Activated CD8-positive, alpha-beta memory T cell treated with anti-CD3 and anti-CD28 coated beads for 48 hours (primary cell): ENCODE results near the gene TM9SF2.
A peak's percentile ranks its signal among the peaks of the same experiment; 100 is the strongest.

ENCODE experiments used
- DNase-seq, 3 experiments: peaks; one replicate each; pipeline ENCODE4 v3.0.0-alpha.2; 2020; ENCODE audit warnings: low read depth in 2 of 3, low spot score in 2 of 3

Gene TM9SF2

GRCh38 chr13:99495466-99496183 lies 5.6 kb upstream of the TM9SF2 start:
- DNase-seq, result no peak

- peak in 1 of 3 experiments; percentile 30 for DNase-seq
Observed at GRCh38 chr13:99496184-99497142, 4.8 kb upstream of the TM9SF2 start.

- DNase-seq, result peak; percentile 89 to 96 (median 92)
Observed at GRCh38 chr13:99498171-99499161, 2.8 kb upstream of the TM9SF2 start.

GRCh38 chr13:99500839-99501183 lies 461 bp upstream of the TM9SF2 start:
- DNase-seq, result no peak

- DNase-seq, result no peak
Observed at GRCh38 chr13:99501848-99502301, 603 bp downstream of the TM9SF2 start.

- DNase-seq, result no peak
Observed at GRCh38 chr13:99505814-99506269, 4.6 kb downstream of the TM9SF2 start.

GRCh38 chr13:99506634-99507033 lies 5.4 kb downstream of the TM9SF2 start:
- DNase-seq, result no peak

- DNase-seq, result no peak
Observed at GRCh38 chr13:99507054-99507453, 5.8 kb downstream of the TM9SF2 start.

GRCh38 chr13:99507551-99507950 lies 6.3 kb downstream of the TM9SF2 start:
- DNase-seq, result no peak

GRCh38 chr13:99507986-99508385 lies 6.7 kb downstream of the TM9SF2 start:
- DNase-seq, result no peak

- no peak for DNase-seq
Observed at GRCh38 chr13:99509479-99509878, 8.2 kb downstream of the TM9SF2 start.

GRCh38 chr13:99514801-99515200 lies 13.5 kb downstream of the TM9SF2 start:
- no peak for DNase-seq

- DNase-seq, result no peak
Observed at GRCh38 chr13:99516153-99516929, 15.1 kb downstream of the TM9SF2 start.

GRCh38 chr13:99517577-99517976 lies 16.3 kb downstream of the TM9SF2 start:
- no peak for DNase-seq

GRCh38 chr13:99517984-99518383 lies 16.7 kb downstream of the TM9SF2 start:
- DNase-seq, result no peak

- no peak for DNase-seq
Observed at GRCh38 chr13:99522298-99522697, 21.0 kb downstream of the TM9SF2 start.

- DNase-seq, result no peak
Observed at GRCh38 chr13:99523838-99524237, 22.6 kb downstream of the TM9SF2 start.

- DNase-seq, result no peak
Observed at GRCh38 chr13:99525967-99526366, 24.7 kb downstream of the TM9SF2 start.

GRCh38 chr13:99526549-99526948 lies 25.3 kb downstream of the TM9SF2 start:
- no peak for DNase-seq

- no peak for DNase-seq
Observed at GRCh38 chr13:99527301-99527700, 26.0 kb downstream of the TM9SF2 start.
